ENCODE results near the gene KCNAB3. TPM values are rescaled to one million over a fixed set of nuclear protein-coding genes. Genes with fewer than 3 reads are reported as not detected.

The KCNAB3 gene
- total RNA-seq, 1 donor from 2014 or later: 0.30 TPM

DNA sequence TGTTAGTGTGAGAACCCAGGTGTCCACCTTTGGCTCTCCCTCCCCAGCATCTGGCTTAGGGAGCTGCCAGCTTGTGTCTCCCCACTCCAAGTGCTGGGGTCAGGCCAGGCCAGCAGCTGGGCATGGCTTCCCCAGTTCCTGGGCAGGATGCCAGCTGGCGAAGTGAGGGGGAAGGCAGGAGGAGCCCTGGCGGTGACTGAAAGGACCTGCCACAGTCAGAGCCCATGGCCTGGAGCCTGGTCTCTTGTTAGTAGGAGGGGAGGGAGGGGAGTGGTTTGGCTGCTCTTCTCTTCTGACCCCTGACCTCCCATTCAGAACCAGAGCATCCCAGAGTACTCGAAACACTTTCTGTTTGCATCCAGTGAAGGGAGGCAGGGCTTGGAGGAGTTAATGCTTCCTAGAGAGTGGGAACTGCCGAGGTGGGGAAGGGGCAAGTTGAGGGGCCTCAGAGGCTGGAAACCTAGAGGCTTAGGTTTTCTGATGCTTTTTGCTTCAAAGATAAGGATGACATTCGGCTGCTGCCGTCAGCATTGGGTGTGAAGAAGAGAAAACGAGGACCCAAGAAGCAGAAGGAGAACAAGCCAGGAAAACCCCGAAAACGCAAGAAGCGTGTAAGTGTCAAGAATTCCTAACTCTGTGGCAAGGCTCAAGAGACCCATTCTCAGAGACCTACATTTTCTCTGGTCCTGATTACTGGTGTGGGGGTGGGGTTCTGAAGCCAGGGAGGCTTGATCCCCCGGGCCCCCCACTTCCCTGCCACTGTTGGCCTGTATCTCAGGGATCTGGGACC is 40.3 kb downstream of the KCNAB3 start:
- Histone ChIP-seq H3K36me3 (peaks cover 30% of the 10 kb centered on the region), H3K9me3 (replicated peaks) (no peaks in the 10 kb centered on the region), H3K4me3 (peak overlapping the region; percentile 88), H3K27ac (replicated peaks) (peak overlapping the region; percentile 98), H3K27me3 (ENCODE audit: low read depth) (no peaks in the 10 kb centered on the region), H3K4me1 (peaks cover 51% of the 10 kb centered on the region)
- TF ChIP-seq, protein P1, sequence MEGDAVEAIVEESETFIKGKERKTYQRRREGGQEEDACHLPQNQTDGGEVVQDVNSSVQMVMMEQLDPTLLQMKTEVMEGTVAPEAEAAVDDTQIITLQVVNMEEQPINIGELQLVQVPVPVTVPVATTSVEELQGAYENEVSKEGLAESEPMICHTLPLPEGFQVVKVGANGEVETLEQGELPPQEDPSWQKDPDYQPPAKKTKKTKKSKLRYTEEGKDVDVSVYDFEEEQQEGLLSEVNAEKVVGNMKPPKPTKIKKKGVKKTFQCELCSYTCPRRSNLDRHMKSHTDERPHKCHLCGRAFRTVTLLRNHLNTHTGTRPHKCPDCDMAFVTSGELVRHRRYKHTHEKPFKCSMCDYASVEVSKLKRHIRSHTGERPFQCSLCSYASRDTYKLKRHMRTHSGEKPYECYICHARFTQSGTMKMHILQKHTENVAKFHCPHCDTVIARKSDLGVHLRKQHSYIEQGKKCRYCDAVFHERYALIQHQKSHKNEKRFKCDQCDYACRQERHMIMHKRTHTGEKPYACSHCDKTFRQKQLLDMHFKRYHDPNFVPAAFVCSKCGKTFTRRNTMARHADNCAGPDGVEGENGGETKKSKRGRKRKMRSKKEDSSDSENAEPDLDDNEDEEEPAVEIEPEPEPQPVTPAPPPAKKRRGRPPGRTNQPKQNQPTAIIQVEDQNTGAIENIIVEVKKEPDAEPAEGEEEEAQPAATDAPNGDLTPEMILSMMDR (IDR thresholded peaks at IDR 0.05; ENCODE audit: borderline replicate concordance): peak; percentile 71
- DNase-seq: peak; percentile 97
- intact Hi-C loops (cut with micrococcal nuclease): no loop called here

- peaks cover 20% of the 10 kb centered on the region for H3K36me3 ChIP-seq
- TF ChIP-seq, protein P1 (IDR thresholded peaks at IDR 0.05; ENCODE audit: borderline replicate concordance): no peak
- H3K4me3 ChIP-seq: peak within 1 kb of the TSS; percentile 88
- peaks cover 53% of the 10 kb centered on the region for H3K4me1 ChIP-seq
- H3K9me3 ChIP-seq (replicated peaks): no peaks in the 10 kb centered on the region
- H3K27me3 ChIP-seq (ENCODE audit: low read depth): no peaks in the 10 kb centered on the region
- intact Hi-C loops (cut with micrococcal nuclease): no loop called here
- no peak for DNase-seq
- peak within 1 kb of the TSS; percentile 98 for H3K27ac ChIP-seq (replicated peaks)
These were observed 41.3 kb downstream of the KCNAB3 start, which contains the start of gene CHD3 for GRCh38 chr17:7888184-7888920. Gene CHD3, plus strand, starts transcription at chr17:7888789. Its CDS starts 212 bp downstream, at chr17:7889001.

GRCh38 chr17:7887482-7888183 is 42.0 kb downstream of the KCNAB3 start:
- TF ChIP-seq, protein P1 (IDR thresholded peaks at IDR 0.05; ENCODE audit: borderline replicate concordance): no peak
- Histone ChIP-seq H3K4me3 (peak overlapping the region; percentile 88), H3K36me3 (peaks cover 14% of the 10 kb centered on the region), H3K27ac (replicated peaks) (peak overlapping the region; percentile 98), H3K4me1 (peaks cover 58% of the 10 kb centered on the region), H3K27me3 (ENCODE audit: low read depth) (no peaks in the 10 kb centered on the region), H3K9me3 (replicated peaks) (no peaks in the 10 kb centered on the region)
- intact Hi-C loops (cut with micrococcal nuclease): no loop called here
- DNase-seq: peak; percentile 93

- H3K27me3 ChIP-seq (ENCODE audit: low read depth): no peaks in the 10 kb centered on the region
- H3K9me3 ChIP-seq (replicated peaks): no peaks in the 10 kb centered on the region
- peaks cover 8% of the 10 kb centered on the region for H3K36me3 ChIP-seq
- H3K4me1 ChIP-seq: peaks cover 61% of the 10 kb centered on the region
- no peak for DNase-seq
- intact Hi-C loops (cut with micrococcal nuclease): no loop called here
- H3K27ac ChIP-seq (replicated peaks): peak overlapping the region; percentile 98
- peak overlapping the region; percentile 88 for H3K4me3 ChIP-seq
- TF ChIP-seq, protein P1 (IDR thresholded peaks at IDR 0.05; ENCODE audit: borderline replicate concordance): no peak
These were observed 42.6 kb downstream of the KCNAB3 start for GRCh38 chr17:7887038-7887481.
